D721Med (cell line): ENCODE results near the gene GNAL.
"Not testable (repeated sequence)": the region's sequence is repeated elsewhere in the genome, so short reads cannot be mapped to it uniquely, and the experiment has no call there.

ENCODE experiments used
- DNase-seq: peaks from one replicate; pipeline ENCODE4 v3.0.0; 2011; ENCODE audit warnings: low spot score; ENCODE audit not compliant: insufficient read length
- FAIRE-seq: peaks from 2 replicates; lab custom pipeline; 2011; peaks lifted over from hg19 to GRCh38; lab: Jason Lieb, UNC
- TF ChIP-seq, protein P1 (sequence below): IDR thresholded peaks from 2 replicates; pipeline ENCODE4 v1.5.1; 2012; ENCODE audit warnings: mild to moderate bottlenecking, control low read depth; ENCODE audit not compliant: insufficient read depth; ENCODE audit errors: missing control alignments

GNAL gene

DNA sequence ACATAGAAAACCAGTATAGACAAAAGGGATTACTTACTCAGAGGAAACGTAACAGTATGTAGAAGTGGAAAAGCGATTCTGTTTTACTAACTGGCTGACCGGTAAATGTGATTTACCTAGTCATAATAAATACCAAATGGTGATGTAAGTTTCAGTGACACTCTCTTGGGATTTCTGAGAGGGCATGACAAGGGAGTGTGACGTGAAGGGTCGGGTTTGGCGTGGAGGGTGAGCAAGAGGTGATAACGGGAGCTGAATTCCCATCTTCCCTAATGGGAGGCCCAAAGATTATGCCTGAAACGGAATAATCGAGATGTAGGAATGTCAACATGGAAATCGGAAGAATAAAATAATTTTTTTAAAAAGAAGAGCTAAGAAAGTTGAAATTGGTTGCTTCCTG lies 12.7 kb upstream of the GNAL start:
- FAIRE-seq (no peak), DNase-seq (no peak)
- TF ChIP-seq, protein P1, sequence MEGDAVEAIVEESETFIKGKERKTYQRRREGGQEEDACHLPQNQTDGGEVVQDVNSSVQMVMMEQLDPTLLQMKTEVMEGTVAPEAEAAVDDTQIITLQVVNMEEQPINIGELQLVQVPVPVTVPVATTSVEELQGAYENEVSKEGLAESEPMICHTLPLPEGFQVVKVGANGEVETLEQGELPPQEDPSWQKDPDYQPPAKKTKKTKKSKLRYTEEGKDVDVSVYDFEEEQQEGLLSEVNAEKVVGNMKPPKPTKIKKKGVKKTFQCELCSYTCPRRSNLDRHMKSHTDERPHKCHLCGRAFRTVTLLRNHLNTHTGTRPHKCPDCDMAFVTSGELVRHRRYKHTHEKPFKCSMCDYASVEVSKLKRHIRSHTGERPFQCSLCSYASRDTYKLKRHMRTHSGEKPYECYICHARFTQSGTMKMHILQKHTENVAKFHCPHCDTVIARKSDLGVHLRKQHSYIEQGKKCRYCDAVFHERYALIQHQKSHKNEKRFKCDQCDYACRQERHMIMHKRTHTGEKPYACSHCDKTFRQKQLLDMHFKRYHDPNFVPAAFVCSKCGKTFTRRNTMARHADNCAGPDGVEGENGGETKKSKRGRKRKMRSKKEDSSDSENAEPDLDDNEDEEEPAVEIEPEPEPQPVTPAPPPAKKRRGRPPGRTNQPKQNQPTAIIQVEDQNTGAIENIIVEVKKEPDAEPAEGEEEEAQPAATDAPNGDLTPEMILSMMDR: no peak

DNA sequence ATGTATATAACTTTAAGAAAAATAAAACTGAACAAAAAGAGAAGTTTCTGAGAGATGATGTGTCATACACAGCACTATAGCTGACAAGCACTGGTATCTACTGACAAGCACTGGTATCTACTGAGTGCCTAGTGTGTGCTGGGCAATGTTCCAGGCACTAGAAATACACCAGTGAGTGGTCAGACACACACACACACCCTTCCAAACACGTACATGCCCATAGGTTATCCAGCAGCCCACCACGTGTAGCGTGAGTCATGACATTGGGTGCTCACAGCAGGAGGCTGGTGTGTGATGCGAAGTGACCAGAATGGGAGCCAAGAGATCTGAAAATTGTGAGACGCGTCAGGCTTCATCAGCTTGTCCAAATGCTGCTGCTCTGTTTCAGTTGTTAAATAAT lies 12.2 kb upstream of the GNAL start:
- no peak for DNase-seq
- FAIRE-seq: no peak
- TF ChIP-seq, protein P1: no peak

DNA sequence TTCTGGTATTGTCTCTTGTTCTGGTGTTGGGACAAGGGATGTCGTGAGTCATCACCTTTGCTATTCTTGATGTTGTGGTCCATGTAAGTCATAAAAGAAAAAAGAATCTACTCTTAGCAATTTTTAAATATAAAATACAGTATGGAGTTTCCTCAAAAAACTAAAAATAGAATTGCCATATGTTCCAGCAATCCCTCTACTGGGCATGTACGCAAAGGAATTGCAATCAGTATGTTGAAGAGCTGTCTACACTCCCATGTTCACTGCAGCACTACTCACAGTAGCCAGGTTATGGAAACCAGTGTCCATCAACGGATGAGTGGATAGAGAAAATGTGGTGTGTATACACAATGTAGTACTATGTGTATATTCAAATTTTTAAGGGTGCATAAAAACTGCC lies 10.9 kb upstream of the GNAL start:
- no peak for DNase-seq
- no peak for FAIRE-seq
- TF ChIP-seq, protein P1: no peak

DNA sequence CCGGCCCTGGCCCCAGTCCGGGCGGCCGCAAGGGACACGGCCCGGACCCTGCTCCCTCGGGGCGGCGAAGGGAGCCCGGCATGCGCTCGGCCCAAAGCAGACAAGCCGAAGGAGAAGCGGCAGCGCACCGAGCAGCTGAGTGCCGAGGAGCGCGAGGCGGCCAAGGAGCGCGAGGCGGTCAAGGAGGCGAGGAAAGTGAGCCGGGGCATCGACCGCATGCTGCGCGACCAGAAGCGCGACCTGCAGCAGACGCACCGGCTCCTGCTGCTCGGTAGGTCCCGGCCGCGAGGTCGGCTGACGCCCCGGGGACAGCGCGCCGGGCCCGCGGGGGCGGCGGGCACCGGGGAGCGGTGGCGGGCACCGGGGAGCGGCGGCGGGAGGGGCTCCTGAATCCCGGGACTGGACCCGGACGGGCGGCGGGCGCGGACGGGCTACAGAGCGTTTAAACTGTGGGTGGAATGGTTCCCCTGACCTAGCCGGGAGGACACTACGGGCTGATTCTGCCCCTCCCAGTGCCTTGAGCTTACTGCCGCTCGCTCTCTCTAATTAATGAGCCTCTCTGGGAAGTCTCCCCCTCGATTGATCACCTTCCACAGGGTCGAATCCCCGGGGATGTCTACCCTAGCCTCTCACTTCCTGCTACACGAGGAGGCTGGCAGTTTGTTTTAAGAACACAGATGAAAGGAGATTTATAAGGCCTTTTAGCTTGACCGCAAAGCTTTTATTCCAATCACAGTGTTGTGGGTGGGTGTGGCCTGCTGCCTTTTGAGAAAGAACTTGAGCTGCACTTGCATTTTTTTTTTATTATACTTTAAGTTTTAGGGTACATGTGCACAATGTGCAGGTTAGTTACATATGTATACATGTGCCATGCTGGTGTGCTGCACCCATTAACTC lies 853 bp downstream of the GNAL start:
- TF ChIP-seq, protein P1: no peak
- DNase-seq (no peak), FAIRE-seq (no peak)

DNA sequence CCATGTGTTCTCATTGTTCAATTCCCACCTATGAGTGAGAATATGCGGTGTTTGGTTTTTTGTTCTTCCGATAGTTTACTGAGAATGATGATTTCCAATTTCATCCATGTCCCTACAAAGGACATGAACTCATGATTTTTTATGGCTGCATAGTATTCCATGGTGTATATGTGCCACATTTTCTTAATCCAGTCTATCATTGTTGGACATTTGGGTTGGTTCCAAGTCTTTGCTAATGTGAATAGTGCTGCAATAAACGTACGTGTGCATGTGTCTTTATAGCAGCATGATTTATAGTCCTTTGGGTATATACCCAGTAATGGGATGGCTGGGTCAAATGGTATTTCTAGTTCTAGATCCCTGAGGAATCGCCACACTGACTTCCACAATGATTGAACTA lies 1.6 kb downstream of the GNAL start:
- DNase-seq, FAIRE-seq: not testable (repeated sequence)

DNA sequence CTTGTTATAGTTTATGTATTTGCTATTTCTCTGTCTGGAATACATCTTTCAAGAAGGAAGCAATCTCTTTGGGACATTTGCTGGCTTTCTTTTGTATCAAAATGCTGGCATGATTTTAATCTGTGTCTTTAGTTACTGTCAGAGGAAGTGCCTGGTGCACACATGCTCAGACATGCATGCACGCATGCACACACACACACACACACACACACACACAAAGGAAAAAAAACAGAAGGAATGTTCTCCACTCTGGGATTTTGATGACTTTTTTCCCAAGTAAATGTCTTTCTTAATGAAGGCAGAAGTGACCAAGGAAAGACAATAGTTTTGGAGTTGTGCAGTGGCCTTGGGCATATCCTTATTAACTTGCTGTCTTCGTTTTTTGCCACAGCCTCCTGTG lies 6.7 kb downstream of the GNAL start:
- DNase-seq: no peak
- no peak for FAIRE-seq
- TF ChIP-seq, protein P1: no peak

DNA sequence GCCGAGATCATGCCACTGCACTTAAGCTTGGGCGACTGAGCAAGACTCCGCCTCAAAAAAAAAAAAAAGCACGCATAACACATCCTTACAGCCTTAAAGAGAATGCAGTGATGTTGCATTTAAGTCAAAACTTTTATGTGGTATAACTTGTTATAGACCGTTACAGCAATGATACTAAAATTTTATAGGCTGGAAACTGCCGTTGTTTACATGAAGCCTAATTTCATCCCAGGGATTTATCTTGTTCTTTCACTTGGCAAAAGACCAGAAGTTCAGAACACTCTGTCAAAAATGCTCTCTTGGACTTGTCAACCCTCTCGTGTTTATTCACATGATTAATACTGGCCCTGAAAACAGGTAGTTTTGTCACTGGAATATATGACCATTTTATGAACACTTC lies 7.4 kb downstream of the GNAL start:
- FAIRE-seq: no peak
- DNase-seq: no peak
- TF ChIP-seq, protein P1: no peak
